Transverse colon (tissue), 3 donors: ENCODE measurements around the gene DLG2.

Experiments
- EP300 ChIP-seq: sonication (generic); formaldehyde crosslinking; IDR thresholded peaks from one replicate; pipeline ENCODE4 v1.6.1; 2017; ENCODE audit warnings: antibody characterized with exemption, low read depth
- TF ChIP-seq, protein P1 (sequence below), 5 experiments: fragments of 200-600 bp in 3 of 5; fragments of 450-650 bp in 2 of 5; sonication (generic) in 3 of 5; IDR thresholded peaks; 1 replicate in 2 of 5; 2 replicates in 3 of 5; pipeline ENCODE4 v1.5.1; 2016 to 2017; ENCODE audit warnings: antibody characterized with exemption in 5 of 5, inconsistent platforms in 3 of 5, mild to moderate bottlenecking in 2 of 5, moderate library complexity in 1 of 5

DNA sequence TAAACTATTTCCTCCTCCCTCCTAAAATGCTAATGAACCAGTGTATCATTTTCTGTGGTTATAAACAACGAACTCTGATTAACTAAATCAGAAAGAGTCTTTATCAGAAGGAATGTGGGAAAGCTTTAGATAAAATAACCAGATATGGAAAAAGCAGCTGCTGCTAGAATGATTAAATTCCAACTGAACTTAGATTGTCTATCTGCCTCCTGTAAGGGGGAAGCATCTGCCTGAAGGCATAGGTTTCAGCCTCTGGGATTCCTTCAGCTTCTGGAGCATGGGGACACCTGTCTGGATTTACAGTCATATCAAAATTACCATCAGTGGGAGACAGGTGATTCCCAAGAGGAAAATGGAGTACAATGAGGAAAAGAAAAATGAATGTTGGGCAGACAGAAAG, 1245.5 kb downstream of the DLG2 start:
- no peak for TF ChIP-seq EP300
- TF ChIP-seq, protein P1, sequence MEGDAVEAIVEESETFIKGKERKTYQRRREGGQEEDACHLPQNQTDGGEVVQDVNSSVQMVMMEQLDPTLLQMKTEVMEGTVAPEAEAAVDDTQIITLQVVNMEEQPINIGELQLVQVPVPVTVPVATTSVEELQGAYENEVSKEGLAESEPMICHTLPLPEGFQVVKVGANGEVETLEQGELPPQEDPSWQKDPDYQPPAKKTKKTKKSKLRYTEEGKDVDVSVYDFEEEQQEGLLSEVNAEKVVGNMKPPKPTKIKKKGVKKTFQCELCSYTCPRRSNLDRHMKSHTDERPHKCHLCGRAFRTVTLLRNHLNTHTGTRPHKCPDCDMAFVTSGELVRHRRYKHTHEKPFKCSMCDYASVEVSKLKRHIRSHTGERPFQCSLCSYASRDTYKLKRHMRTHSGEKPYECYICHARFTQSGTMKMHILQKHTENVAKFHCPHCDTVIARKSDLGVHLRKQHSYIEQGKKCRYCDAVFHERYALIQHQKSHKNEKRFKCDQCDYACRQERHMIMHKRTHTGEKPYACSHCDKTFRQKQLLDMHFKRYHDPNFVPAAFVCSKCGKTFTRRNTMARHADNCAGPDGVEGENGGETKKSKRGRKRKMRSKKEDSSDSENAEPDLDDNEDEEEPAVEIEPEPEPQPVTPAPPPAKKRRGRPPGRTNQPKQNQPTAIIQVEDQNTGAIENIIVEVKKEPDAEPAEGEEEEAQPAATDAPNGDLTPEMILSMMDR (IDR thresholded peaks at IDR 0.05) = no peak
